ENCODE measurements around the gene MACROD2.

- no peak for TF ChIP-seq YY1 (IDR thresholded peaks at IDR 0.05; ENCODE audit: insufficient read depth, insufficient read length)
- TF ChIP-seq SUZ12 (IDR thresholded peaks at IDR 0.05; ENCODE audit: extremely low read depth, insufficient read depth, insufficient read length), result no peak
- TF ChIP-seq ZNF274 (IDR thresholded peaks at IDR 0.05; ENCODE audit: low read depth, low read length), result no peak
Observed at GRCh38 chr20:14415467-14415866, 420.2 kb downstream of the MACROD2 start.
